Type B pancreatic cell (in vitro differentiated cells): ENCODE results near the gene FAIM2. TPM values are rescaled to one million over a fixed set of nuclear protein-coding genes. Genes with fewer than 3 reads are reported as not detected.

Experiments used
- DNase-seq: peaks from one replicate; pipeline ENCODE4 v3.0.0; 2021; ENCODE audit warnings: mixed read lengths; ENCODE audit not compliant: unreplicated experiment; ENCODE audit errors: extremely low spot score
- H3K27ac Mint-ChIP-seq: 2 replicates; pipeline ENCODE4 v1.8.0; 2021; ENCODE audit warnings: mild to moderate bottlenecking, mixed read lengths
- H3K27me3 Mint-ChIP-seq: 2 replicates; pipeline ENCODE4 v1.8.0; 2021; ENCODE audit warnings: mixed read lengths
- H3K36me3 Mint-ChIP-seq: 2 replicates; pipeline ENCODE4 v1.8.0; 2021; ENCODE audit warnings: mixed read lengths
- H3K4me1 Mint-ChIP-seq: one replicate; pipeline ENCODE4 v1.8.0; 2021; ENCODE audit warnings: mixed read lengths; ENCODE audit not compliant: unreplicated experiment
- H3K4me3 Mint-ChIP-seq: 2 replicates; pipeline ENCODE4 v1.8.0; 2021; ENCODE audit warnings: mild to moderate bottlenecking, mixed read lengths
- H3K9me3 Mint-ChIP-seq: 2 replicates; pipeline ENCODE4 v1.8.0; 2021; ENCODE audit warnings: mixed read lengths
- total RNA-seq: library from RNA; stranded (reverse); gene quantifications from 2 replicates; pipeline ENCODE4 v1.2.1, GENCODE V29; 2021; ENCODE audit warnings: low replicate concordance
- TF ChIP-seq, protein P1 (sequence below): fragments of 200-600 bp; sonication (generic); conservative IDR thresholded peaks from 2 replicates; pipeline ENCODE4 v1.5.0; 2021; ENCODE audit warnings: antibody characterized with exemption, mild to moderate bottlenecking

The FAIM2 gene
- total RNA-seq, 1 donor from 2014 or later: 1.7 TPM

DNA sequence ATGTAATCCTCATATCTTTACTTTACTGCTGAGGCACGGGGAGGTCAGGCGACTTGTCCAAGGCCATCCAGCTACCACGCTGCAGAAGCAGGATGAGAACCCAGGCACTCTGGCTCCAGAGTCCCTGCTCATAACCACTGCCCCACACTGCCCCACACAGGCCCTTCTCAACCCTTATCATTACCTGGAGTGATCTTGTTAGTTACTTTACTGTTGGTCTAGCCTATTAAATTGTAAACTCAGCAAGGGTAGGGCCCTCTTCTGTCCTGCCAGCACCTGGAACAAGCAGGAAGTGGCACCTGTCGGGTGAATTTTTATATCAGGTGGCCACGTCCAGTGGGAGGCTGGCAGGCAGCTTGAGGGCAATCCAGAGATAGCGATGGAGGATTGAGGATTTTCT is 12.2 kb downstream of the FAIM2 start:
- H3K4me3 Mint-ChIP-seq: no peak overlapping the region
- H3K27me3 Mint-ChIP-seq: peaks cover 15% of the 10 kb centered on the region
- DNase-seq: no peak
- H3K27ac Mint-ChIP-seq: no peak overlapping the region
- no peaks in the 10 kb centered on the region for H3K36me3 Mint-ChIP-seq
- TF ChIP-seq, protein P1, sequence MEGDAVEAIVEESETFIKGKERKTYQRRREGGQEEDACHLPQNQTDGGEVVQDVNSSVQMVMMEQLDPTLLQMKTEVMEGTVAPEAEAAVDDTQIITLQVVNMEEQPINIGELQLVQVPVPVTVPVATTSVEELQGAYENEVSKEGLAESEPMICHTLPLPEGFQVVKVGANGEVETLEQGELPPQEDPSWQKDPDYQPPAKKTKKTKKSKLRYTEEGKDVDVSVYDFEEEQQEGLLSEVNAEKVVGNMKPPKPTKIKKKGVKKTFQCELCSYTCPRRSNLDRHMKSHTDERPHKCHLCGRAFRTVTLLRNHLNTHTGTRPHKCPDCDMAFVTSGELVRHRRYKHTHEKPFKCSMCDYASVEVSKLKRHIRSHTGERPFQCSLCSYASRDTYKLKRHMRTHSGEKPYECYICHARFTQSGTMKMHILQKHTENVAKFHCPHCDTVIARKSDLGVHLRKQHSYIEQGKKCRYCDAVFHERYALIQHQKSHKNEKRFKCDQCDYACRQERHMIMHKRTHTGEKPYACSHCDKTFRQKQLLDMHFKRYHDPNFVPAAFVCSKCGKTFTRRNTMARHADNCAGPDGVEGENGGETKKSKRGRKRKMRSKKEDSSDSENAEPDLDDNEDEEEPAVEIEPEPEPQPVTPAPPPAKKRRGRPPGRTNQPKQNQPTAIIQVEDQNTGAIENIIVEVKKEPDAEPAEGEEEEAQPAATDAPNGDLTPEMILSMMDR: no peak
- peaks cover 19% of the 10 kb centered on the region for H3K4me1 Mint-ChIP-seq
- H3K9me3 Mint-ChIP-seq: no peaks in the 10 kb centered on the region

DNA sequence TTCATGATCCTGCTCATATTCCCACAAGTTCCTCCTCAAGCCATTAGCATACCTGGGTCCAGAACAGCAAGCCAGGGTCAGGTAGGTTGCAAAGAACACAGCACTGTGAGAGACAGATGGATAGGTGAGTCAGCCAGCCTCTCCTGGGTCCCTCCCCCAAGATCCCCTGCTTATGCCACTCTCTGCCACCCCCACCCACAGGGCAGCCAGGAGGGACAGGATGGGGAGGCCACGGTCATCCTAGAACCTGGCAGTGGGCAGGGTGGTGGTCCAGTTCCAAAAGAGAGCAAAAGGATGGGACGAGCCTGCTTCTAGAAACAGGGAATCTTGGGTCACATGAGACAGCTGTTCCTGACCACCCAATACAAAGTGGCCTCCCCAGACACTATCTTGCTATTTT is 12.7 kb downstream of the FAIM2 start:
- TF ChIP-seq, protein P1: no peak
- Mint-ChIP-seq H3K9me3 (no peaks in the 10 kb centered on the region), H3K36me3 (no peaks in the 10 kb centered on the region), H3K4me1 (peaks cover 19% of the 10 kb centered on the region), H3K4me3 (no peak overlapping the region), H3K27me3 (peaks cover 15% of the 10 kb centered on the region), H3K27ac (no peak overlapping the region)
- DNase-seq: no peak

DNA sequence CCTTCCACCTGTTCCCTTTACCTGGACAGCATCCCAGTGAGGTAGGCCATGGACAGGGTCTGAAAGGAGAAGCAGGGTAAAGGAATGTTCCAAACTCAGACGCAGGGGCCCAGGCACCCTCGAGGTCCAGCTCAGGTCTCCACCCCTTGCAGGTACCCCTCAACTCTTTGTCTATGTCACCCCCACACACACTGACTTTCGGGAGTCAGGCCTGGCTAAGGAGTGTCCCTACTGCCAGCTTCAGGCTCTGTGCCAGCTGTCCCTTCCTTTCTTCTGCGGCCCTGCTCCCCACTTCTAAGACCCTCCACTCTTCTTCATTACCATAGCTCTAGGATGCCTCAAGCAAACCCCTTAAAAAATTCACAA is 13.6 kb downstream of the FAIM2 start:
- Mint-ChIP-seq H3K27me3 (peaks cover 18% of the 10 kb centered on the region), H3K27ac (no peak overlapping the region), H3K4me3 (no peak overlapping the region), H3K9me3 (no peaks in the 10 kb centered on the region), H3K36me3 (no peaks in the 10 kb centered on the region), H3K4me1 (peaks cover 26% of the 10 kb centered on the region)
- DNase-seq: no peak
- TF ChIP-seq, protein P1: no peak

DNA sequence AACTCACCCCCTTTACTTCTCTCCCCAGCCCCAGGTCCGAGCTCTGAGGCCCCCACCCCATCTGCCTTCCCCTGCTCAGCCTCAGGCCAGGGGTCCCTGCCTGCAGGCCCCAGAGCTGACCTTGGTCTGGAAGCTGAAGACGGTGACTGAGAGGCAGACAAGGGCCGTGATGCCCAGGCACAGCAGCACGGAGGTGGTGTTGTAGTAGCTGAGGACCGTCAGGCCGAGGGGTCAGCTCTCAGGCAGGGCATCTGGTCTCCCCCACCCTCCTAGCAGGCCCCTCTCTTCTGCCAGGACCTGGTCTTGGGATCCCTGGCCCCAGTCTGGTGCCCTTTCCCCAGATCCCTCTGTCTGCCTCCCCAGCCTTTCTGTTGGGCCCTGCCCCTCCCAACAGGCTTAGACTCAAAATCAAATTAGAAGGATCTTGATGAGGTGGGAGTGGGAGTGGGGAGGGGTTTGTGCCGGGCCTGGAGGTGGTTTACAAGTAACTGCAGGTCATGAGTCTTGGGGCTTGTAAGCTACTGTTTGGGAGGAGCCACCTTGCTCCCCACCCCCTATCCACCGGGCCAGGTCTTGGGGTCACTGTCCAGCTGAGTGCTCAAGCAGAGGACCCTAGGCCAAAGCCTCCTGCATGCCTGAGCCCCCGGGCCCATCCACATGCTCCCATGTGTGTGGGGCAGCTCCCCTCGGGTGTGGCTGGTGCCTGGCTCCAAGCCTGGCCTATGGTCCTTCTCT is 14.2 kb downstream of the FAIM2 start:
- Mint-ChIP-seq H3K27me3 (peaks cover 18% of the 10 kb centered on the region), H3K4me1 (peaks cover 23% of the 10 kb centered on the region), H3K4me3 (no peak overlapping the region), H3K27ac (no peak overlapping the region), H3K36me3 (no peaks in the 10 kb centered on the region), H3K9me3 (no peaks in the 10 kb centered on the region)
- TF ChIP-seq, protein P1: no peak
- no peak for DNase-seq

DNA sequence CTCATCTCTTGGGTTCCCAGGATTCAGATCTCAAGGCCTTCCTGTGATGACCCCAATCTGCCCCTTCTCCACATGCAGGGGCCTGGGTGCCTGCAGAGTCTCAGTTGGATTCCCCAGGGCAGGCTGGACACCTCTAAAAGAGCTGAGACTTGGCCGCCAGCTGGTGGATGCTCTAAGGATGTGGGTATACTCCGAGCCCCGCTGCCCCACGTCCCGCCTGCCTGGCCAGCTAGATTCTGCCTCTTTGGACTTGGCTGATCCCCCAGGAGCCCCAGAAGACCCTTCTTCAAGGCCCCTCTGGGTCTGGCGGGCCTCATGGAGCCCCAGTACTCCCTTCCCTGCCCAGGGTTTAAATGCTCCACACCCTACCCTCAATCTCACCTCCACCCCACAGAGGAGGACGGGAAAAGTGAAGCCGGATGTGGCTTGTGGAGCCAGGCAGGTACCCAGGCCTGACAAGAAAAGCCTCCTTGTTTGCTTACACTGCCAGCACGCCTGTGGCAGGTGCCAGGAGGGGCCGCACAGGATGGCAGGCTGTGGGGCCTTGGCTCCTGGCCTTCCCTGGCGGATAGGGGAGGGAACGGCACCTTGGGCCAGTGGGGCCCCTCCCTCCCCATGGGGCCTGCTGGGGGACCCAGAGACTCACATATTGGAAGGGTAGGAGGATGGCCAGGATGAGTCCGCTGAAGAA is 15.1 kb downstream of the FAIM2 start:
- no peak for DNase-seq
- no peaks in the 10 kb centered on the region for H3K36me3 Mint-ChIP-seq
- H3K27me3 Mint-ChIP-seq: peaks cover 22% of the 10 kb centered on the region
- H3K27ac Mint-ChIP-seq: no peak overlapping the region
- TF ChIP-seq, protein P1: no peak
- no peaks in the 10 kb centered on the region for H3K9me3 Mint-ChIP-seq
- no peak overlapping the region for H3K4me3 Mint-ChIP-seq
- H3K4me1 Mint-ChIP-seq: peaks cover 25% of the 10 kb centered on the region
